Panc1 (cell line): ENCODE measurements around the gene CEP68.

Source experiments
- POLR2AphosphoS5 ChIP-seq: IDR thresholded peaks from 2 replicates; pipeline ENCODE4 v1.6.1; 2012; ENCODE audit warnings: mild to moderate bottlenecking, low read depth, low read length, moderate library complexity
- SIN3A ChIP-seq: IDR thresholded peaks from 2 replicates; pipeline ENCODE4 v1.6.1; 2012; ENCODE audit warnings: low read depth, mild to moderate bottlenecking, low read length, moderate library complexity, borderline replicate concordance; ENCODE audit not compliant: insufficient read depth
- TF ChIP-seq, protein P1 (sequence below), 2 experiments: IDR thresholded peaks; 2 replicates each; pipeline ENCODE4 v1.6.1; 2011 to 2012; ENCODE audit warnings: low read depth in 2 of 2, control low read depth in 1 of 2, low read length in 1 of 2, mild to moderate bottlenecking in 1 of 2, moderate library complexity in 1 of 2; ENCODE audit not compliant: insufficient read depth in 1 of 2
- TF ChIP-seq, protein P2 (sequence below): fragments of 450-650 bp; IDR thresholded peaks from 2 replicates; pipeline ENCODE4 v1.5.1; 2017; ENCODE audit warnings: mild to moderate bottlenecking

DNA sequence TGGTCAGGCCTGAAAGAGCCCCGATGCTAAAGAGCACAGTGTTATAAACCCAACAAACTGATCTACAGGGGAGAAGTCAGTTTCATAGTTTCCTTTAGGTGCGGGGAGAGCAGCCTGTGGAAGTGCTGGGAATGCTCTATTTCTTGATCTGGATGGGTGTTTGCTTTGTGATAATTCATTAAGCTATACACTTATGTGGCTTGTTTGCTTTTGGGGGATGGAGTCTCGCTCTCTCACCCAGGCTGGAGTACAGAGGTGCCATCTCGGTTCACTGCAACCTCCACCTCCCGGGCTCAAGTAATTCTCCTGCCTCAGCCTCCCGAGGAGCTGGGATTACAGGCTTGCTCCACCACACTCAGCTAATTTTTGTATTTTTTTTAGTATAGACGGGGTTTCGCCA, 30.1 kb upstream of the CEP68 start:
- TF ChIP-seq, protein P1, sequence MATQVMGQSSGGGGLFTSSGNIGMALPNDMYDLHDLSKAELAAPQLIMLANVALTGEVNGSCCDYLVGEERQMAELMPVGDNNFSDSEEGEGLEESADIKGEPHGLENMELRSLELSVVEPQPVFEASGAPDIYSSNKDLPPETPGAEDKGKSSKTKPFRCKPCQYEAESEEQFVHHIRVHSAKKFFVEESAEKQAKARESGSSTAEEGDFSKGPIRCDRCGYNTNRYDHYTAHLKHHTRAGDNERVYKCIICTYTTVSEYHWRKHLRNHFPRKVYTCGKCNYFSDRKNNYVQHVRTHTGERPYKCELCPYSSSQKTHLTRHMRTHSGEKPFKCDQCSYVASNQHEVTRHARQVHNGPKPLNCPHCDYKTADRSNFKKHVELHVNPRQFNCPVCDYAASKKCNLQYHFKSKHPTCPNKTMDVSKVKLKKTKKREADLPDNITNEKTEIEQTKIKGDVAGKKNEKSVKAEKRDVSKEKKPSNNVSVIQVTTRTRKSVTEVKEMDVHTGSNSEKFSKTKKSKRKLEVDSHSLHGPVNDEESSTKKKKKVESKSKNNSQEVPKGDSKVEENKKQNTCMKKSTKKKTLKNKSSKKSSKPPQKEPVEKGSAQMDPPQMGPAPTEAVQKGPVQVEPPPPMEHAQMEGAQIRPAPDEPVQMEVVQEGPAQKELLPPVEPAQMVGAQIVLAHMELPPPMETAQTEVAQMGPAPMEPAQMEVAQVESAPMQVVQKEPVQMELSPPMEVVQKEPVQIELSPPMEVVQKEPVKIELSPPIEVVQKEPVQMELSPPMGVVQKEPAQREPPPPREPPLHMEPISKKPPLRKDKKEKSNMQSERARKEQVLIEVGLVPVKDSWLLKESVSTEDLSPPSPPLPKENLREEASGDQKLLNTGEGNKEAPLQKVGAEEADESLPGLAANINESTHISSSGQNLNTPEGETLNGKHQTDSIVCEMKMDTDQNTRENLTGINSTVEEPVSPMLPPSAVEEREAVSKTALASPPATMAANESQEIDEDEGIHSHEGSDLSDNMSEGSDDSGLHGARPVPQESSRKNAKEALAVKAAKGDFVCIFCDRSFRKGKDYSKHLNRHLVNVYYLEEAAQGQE (IDR thresholded peaks at IDR 0.05; ENCODE audit: insufficient read depth in 1 of 2, low read depth in 2 of 2, low read length in 1 of 2): no peak
- TF ChIP-seq, protein P2, sequence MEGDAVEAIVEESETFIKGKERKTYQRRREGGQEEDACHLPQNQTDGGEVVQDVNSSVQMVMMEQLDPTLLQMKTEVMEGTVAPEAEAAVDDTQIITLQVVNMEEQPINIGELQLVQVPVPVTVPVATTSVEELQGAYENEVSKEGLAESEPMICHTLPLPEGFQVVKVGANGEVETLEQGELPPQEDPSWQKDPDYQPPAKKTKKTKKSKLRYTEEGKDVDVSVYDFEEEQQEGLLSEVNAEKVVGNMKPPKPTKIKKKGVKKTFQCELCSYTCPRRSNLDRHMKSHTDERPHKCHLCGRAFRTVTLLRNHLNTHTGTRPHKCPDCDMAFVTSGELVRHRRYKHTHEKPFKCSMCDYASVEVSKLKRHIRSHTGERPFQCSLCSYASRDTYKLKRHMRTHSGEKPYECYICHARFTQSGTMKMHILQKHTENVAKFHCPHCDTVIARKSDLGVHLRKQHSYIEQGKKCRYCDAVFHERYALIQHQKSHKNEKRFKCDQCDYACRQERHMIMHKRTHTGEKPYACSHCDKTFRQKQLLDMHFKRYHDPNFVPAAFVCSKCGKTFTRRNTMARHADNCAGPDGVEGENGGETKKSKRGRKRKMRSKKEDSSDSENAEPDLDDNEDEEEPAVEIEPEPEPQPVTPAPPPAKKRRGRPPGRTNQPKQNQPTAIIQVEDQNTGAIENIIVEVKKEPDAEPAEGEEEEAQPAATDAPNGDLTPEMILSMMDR: no peak
- TF ChIP-seq POLR2AphosphoS5 (no peak), SIN3A (no peak)
